Measurements from ENCODE around the gene SYNGR3.

The SYNGR3 gene

DNA sequence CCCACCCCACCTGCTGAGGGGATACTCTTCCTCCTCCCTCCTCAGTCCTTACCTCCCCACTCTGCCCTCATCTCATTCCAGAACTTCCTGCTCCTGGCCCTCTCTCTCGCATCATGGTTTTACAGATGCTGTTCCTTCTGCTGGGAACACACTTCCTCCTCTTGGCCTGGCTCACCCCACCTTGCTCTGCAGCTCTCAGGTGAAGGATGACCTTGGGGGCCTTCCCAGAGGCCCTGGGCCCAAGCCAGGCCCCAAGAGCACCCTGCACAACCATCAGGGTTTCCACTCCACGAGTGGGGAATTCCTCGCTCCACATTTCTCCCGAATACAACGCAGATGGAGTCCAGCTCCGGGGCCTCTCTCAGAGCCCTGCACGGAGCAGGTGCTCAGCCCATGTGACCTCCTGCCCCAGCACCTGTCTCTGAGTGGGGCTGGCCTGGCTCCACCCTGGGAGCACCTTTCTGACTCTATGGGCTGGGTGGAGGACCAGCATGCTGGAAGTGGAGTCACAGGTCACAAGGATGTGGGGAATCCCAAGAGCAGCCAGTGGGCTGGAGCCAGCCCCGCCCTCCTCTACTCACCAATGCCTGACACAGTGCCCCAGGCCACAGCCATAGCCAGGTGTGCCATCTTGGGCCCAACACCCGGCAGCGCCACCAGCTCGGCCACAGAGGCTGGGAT is 53.4 kb downstream of the SYNGR3 start:
- DNase-seq, result peak in 1 of 2 donors; percentile 30

Measured in inflammatory macrophage (primary cell).